ENCODE results near the gene S100A6. TPM values are rescaled to one million over a fixed set of nuclear protein-coding genes. Genes with fewer than 3 reads are reported as not detected.
"Not testable (repeated sequence)": the region's sequence is repeated elsewhere in the genome, so short reads cannot be mapped to it uniquely, and the experiment has no call there.

S100A6 gene
- 1 to 10 TPM; 3.7 to 7.5 TPM for total RNA-seq
- polyA plus RNA-seq (2013, experiment 1 of 2), result 25.5 TPM
- 34.9 TPM for polyA plus RNA-seq (2013, experiment 2 of 2)
- long read RNA-seq, experiment 1, partial matches to known transcripts, result 0 of 2 reads
- long read RNA-seq, experiment 1, other reads (novel, unspliced or antisense), result 0 of 2 reads
- long read RNA-seq, experiment 2, partial matches to known transcripts, result 1 of 3 reads
- long read RNA-seq, experiment 2, other reads (novel, unspliced or antisense), result 0 of 3 reads
- long read RNA-seq, experiment 3, result 0 reads
- long read RNA-seq, experiment 4, result 0 reads

DNA sequence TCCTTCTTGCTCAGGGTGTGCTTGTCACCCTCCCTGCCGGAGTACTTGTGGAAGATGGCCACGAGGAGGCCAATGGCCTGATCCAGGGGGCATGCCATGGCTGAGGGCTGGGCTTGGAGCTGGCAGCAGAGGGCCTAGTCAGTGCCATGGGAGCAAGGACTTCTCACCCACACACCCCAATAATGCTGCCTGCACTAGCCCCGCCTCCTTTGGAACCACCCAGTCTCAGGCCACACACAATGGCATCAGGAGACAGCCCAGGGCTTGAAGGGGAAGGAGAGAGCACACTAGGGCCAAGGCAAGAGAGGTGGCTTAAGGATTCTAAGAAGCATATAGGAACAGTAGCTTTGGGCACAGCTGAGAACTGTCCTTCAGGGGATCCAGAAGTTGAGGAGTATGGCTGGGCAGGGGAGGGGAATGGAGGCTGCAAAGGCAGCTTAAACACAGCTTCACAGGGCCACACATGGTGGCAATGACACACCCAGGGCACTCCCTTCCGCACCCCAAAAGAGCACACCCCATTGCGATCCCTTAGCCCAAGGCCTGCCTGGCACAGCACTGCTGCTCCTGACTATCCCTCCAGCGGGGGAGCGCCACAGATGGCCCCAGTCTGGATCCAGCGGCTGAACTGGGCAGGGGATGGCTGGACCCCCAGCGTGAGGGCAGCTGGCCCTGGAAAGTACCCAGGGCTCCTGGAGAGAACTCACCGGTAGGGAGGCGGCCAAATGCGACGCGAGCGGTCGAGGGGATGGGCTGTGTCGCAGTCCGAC lies at the start of gene S100A6:
S100A6 (minus strand) TSS at position 750 of the 770 bp plus-strand sequence; CDS start at position 98, 652 bp downstream.
- H3K27me3 ChIP-seq (ENCODE audit: control insufficient read depth, insufficient read depth, low read length, poor library complexity, severe bottlenecking), result peaks cover 9% of the 10 kb centered on the region
- peaks cover 6% of the 10 kb centered on the region for H3K4me1 ChIP-seq (ENCODE audit: control insufficient read depth, insufficient read depth, low read length)
- 74 to 85% methylated on average over 6 to 18 of the region's 18 CpGs for WGBS, 2 experiments (ENCODE audit: insufficient coverage in 1 of 2, insufficient read length in 1 of 2)
- Mint-ChIP-seq H3K9me3 (no peaks in the 10 kb centered on the region), H3K27me3 (ENCODE audit: insufficient read depth) (peaks cover 26% of the 10 kb centered on the region), H3K4me3 (peak within 1 kb of the TSS; percentile 59), H3K4me1 (peaks cover 27% of the 10 kb centered on the region), H3K36me3 (ENCODE audit: low read depth) (no peaks in the 10 kb centered on the region), H3K27ac (peak within 1 kb of the TSS; percentile 31)
- no peaks in the 10 kb centered on the region for H3K9me3 ChIP-seq (ENCODE audit: control insufficient read depth, low read length)
- H3K4me3 ChIP-seq (ENCODE audit: low read length), result no peak within 1 kb of the TSS
- TF ChIP-seq, protein P1, sequence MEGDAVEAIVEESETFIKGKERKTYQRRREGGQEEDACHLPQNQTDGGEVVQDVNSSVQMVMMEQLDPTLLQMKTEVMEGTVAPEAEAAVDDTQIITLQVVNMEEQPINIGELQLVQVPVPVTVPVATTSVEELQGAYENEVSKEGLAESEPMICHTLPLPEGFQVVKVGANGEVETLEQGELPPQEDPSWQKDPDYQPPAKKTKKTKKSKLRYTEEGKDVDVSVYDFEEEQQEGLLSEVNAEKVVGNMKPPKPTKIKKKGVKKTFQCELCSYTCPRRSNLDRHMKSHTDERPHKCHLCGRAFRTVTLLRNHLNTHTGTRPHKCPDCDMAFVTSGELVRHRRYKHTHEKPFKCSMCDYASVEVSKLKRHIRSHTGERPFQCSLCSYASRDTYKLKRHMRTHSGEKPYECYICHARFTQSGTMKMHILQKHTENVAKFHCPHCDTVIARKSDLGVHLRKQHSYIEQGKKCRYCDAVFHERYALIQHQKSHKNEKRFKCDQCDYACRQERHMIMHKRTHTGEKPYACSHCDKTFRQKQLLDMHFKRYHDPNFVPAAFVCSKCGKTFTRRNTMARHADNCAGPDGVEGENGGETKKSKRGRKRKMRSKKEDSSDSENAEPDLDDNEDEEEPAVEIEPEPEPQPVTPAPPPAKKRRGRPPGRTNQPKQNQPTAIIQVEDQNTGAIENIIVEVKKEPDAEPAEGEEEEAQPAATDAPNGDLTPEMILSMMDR (conservative IDR thresholded peaks at IDR 0.05), result no peak
- peak; percentile 51 for DNase-seq
- H3K9ac ChIP-seq (ENCODE audit: extremely low read depth, low read length, poor library complexity, severe bottlenecking), result no peak within 1 kb of the TSS
- H3K27ac ChIP-seq (ENCODE audit: low read depth, low read length), result no peak within 1 kb of the TSS
- H3K36me3 ChIP-seq (ENCODE audit: control insufficient read depth, insufficient read depth, low read length), result no peaks in the 10 kb centered on the region

GRCh38 chr1:153585006-153585405 lies 49.2 kb upstream of the S100A6 start:
- Mint-ChIP-seq H3K36me3 (ENCODE audit: low read depth) (no peaks in the 10 kb centered on the region), H3K27ac (peak overlapping the region; percentile 61), H3K9me3 (peaks cover 3% of the 10 kb centered on the region), H3K27me3 (ENCODE audit: insufficient read depth) (no peaks in the 10 kb centered on the region), H3K4me3 (no peak overlapping the region), H3K4me1 (peaks cover 32% of the 10 kb centered on the region)
- WGBS, 2 experiments (ENCODE audit: insufficient coverage in 1 of 2, insufficient read length in 1 of 2), result 94 to 100% methylated on average over 1 of the region's 1 CpG
- H3K27ac ChIP-seq (ENCODE audit: low read depth, low read length), result no peak overlapping the region
- no peak overlapping the region for H3K4me3 ChIP-seq (ENCODE audit: low read length)
- no peaks in the 10 kb centered on the region for H3K27me3 ChIP-seq (ENCODE audit: control insufficient read depth, insufficient read depth, low read length, poor library complexity, severe bottlenecking)
- TF ChIP-seq, protein P1 (conservative IDR thresholded peaks at IDR 0.05), result no peak
- H3K9me3 ChIP-seq (ENCODE audit: control insufficient read depth, low read length), result no peaks in the 10 kb centered on the region
- no peak overlapping the region for H3K9ac ChIP-seq (ENCODE audit: extremely low read depth, low read length, poor library complexity, severe bottlenecking)
- H3K36me3 ChIP-seq (ENCODE audit: control insufficient read depth, insufficient read depth, low read length), result no peaks in the 10 kb centered on the region
- H3K4me1 ChIP-seq (ENCODE audit: control insufficient read depth, insufficient read depth, low read length), result peaks cover 11% of the 10 kb centered on the region
- DNase-seq, result no peak

GRCh38 chr1:153583976-153584375 lies 48.2 kb upstream of the S100A6 start:
- TF ChIP-seq, protein P1 (conservative IDR thresholded peaks at IDR 0.05), result no peak
- WGBS, 2 experiments (ENCODE audit: insufficient coverage in 1 of 2, insufficient read length in 1 of 2), result 68 to 100% methylated on average over 2 of the region's 2 CpGs
- no peak overlapping the region for H3K27ac ChIP-seq (ENCODE audit: low read depth, low read length)
- no peak overlapping the region for H3K4me3 ChIP-seq (ENCODE audit: low read length)
- no peaks in the 10 kb centered on the region for H3K36me3 ChIP-seq (ENCODE audit: control insufficient read depth, insufficient read depth, low read length)
- peak overlapping the region; percentile 33 for H3K27ac Mint-ChIP-seq
- no peaks in the 10 kb centered on the region for H3K9me3 ChIP-seq (ENCODE audit: control insufficient read depth, low read length)
- peaks cover 3% of the 10 kb centered on the region for H3K9me3 Mint-ChIP-seq
- peaks cover 11% of the 10 kb centered on the region for H3K4me1 ChIP-seq (ENCODE audit: control insufficient read depth, insufficient read depth, low read length)
- no peak overlapping the region for H3K9ac ChIP-seq (ENCODE audit: extremely low read depth, low read length, poor library complexity, severe bottlenecking)
- H3K4me1 Mint-ChIP-seq, result peaks cover 37% of the 10 kb centered on the region
- no peaks in the 10 kb centered on the region for H3K27me3 Mint-ChIP-seq (ENCODE audit: insufficient read depth)
- no peak for DNase-seq
- H3K36me3 Mint-ChIP-seq (ENCODE audit: low read depth), result no peaks in the 10 kb centered on the region
- no peaks in the 10 kb centered on the region for H3K27me3 ChIP-seq (ENCODE audit: control insufficient read depth, insufficient read depth, low read length, poor library complexity, severe bottlenecking)
- H3K4me3 Mint-ChIP-seq, result no peak overlapping the region

DNA sequence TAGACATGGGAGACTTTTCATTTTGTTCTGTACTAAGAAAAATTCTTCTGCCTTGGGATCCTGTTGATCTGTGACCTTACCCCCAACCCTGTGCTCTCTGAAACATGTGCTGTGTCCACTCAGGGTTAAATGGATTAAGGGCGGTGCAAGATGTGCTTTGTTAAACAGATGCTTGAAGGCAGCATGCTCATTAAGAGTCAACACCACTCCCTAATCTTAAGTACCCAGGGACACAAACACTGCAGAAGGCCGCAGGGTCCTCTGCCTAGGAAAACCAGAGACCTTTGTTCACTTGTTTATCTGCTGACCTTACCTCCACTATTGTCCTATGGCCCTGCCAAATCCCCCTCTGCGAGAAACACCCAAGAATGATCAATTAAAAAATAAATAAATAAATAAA lies 47.7 kb upstream of the S100A6 start:
- H3K4me1 Mint-ChIP-seq, result peaks cover 42% of the 10 kb centered on the region

GRCh38 chr1:153582836-153583235 lies 47.0 kb upstream of the S100A6 start:
- not testable (repeated sequence) for H3K36me3 ChIP-seq (ENCODE audit: control insufficient read depth, insufficient read depth, low read length); H3K27ac ChIP-seq (ENCODE audit: low read depth, low read length); H3K36me3 Mint-ChIP-seq (ENCODE audit: low read depth); H3K27me3 Mint-ChIP-seq (ENCODE audit: insufficient read depth); H3K4me3 ChIP-seq (ENCODE audit: low read length); H3K4me3 Mint-ChIP-seq; H3K27me3 ChIP-seq (ENCODE audit: control insufficient read depth, insufficient read depth, low read length, poor library complexity, severe bottlenecking); H3K9me3 ChIP-seq (ENCODE audit: control insufficient read depth, low read length); DNase-seq; H3K27ac Mint-ChIP-seq; H3K9ac ChIP-seq (ENCODE audit: extremely low read depth, low read length, poor library complexity, severe bottlenecking); H3K9me3 Mint-ChIP-seq
- WGBS, 2 experiments (ENCODE audit: insufficient coverage in 1 of 2, insufficient read length in 1 of 2), result 80 to 93% methylated on average over 1 to 34 of the region's 34 CpGs
- peaks cover 46% of the 10 kb centered on the region for H3K4me1 Mint-ChIP-seq
- peaks cover 16% of the 10 kb centered on the region for H3K4me1 ChIP-seq (ENCODE audit: control insufficient read depth, insufficient read depth, low read length)

More for the DNA sequence above, 47.7 kb upstream of the S100A6 start:
- peaks cover 14% of the 10 kb centered on the region for H3K4me1 ChIP-seq (ENCODE audit: control insufficient read depth, insufficient read depth, low read length)
- H3K9me3 ChIP-seq (ENCODE audit: control insufficient read depth, low read length); DNase-seq; H3K9me3 Mint-ChIP-seq; H3K36me3 Mint-ChIP-seq (ENCODE audit: low read depth); H3K27ac Mint-ChIP-seq; H3K4me3 ChIP-seq (ENCODE audit: low read length); H3K27me3 Mint-ChIP-seq (ENCODE audit: insufficient read depth); H3K4me3 Mint-ChIP-seq; H3K36me3 ChIP-seq (ENCODE audit: control insufficient read depth, insufficient read depth, low read length); H3K27ac ChIP-seq (ENCODE audit: low read depth, low read length); H3K9ac ChIP-seq (ENCODE audit: extremely low read depth, low read length, poor library complexity, severe bottlenecking); H3K27me3 ChIP-seq (ENCODE audit: control insufficient read depth, insufficient read depth, low read length, poor library complexity, severe bottlenecking): not testable (repeated sequence)
- WGBS, 2 experiments (ENCODE audit: insufficient coverage in 1 of 2, insufficient read length in 1 of 2), result 12% methylated on average over 1 of the region's 3 CpGs; no CpG with 5 or more reads in 1 of the 2 experiments

Measured in endodermal cell (in vitro differentiated cells).